Measurements from ENCODE around the gene GPR183.

GPR183 gene

DNA sequence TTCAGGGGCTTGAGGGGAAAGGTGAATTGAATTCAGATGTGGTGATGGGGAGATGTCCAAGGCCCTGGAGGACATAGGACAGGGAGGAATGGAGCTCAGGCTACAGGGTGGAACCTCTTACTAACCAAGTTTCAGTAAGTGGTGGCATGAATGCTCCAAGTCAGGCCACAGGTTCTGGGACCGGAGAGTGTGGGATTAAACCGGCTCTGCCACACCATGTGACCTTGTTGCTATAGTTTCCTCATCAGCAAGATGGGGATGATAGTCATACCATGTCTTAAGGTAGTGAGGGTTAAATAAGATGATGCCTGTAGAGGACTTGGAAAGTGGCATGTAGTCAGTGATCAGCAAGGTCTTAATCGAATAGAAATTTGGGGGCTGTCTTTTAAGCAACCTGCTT lies 16.3 kb downstream of the GPR183 start:
- no peak for DNase-seq

DNA sequence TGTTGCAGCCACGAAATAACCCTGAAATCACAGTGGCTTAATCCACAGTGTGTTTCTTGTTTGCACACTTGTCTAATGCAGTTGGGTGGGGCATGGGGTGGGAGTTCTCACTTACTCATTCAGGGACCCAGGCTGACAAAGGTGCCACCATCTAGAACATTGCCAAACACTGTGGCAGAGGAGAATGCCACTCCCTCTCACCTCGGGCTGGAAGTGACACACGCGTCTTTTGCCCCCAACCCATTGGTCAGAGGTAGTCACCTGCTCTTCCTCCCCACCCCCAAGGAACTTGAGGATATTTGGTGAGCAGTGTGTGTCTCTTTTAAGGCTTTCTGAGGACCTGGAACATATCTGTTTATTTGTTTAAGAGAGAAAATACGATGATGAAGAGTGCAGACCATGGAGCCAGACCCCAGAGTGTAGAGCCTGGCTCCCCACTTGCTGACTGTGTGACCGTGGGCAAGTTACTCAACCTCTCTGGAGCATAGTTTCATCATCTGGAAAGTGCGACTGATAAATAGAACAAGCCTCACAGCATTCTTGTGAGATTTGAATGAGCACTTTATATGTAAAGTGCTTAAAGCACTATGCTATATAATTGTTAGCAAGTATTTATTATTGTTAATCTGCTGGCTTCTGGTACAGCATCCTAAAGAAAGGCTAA lies 17.4 kb downstream of the GPR183 start:
- DNase-seq, result peak; percentile 79

DNA sequence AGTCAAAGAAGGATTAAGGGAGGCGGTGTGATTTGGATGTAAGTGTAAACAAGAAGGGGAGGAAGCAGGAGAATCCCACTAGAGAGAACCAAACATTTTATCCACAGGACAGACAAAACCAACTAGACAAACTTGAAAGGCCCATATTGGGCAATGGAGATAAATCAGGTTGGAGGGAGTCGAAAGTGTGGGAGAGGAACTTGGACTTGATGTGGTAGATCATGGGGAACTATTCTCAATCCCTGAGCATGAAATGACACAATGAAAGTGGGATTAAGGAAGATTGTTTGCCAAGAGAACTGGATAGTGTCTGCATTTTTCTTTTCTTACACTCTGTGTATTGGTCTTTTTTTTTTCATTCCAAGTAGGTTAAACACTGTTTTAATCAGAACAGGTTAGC lies 17.9 kb downstream of the GPR183 start:
- DNase-seq, result no peak

DNA sequence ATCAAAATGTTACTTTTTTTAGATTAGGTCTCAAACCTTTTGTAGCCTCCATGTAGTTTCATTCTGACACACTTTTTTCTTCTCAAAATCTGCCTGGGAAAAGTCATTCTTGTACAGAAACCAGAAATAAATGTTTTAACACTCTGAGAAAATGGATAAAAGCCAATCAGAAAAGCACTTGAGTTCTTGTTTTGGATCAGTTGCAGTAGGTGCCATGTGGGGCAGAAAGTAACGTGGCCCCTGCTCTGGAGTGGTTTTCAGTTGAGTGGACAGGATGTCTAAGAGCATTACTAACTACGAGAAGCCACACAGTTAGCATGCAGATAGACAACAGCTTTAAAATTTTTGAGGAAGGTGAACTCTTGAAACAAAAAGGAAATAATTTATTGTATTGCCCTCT lies 19.1 kb downstream of the GPR183 start:
- DNase-seq, result no peak

DNA sequence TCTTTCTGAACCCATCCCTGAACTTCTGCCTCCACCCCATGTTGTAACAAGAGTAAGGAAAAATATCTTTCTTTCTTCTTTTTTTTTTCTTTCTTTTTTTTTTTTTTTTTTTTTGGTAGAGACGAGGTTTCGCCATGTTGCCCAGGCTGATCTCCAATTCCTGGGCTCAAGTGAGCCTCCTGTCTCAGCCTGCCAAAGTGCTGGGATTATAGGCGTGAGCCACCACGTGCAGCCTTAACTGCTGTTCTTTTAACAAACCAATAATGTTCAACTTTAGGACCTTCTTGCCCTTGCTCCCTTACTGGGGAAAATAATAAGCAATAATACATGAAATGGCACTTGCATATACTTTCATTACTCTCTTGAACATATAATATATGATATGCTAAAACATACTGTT lies 19.6 kb downstream of the GPR183 start:
- DNase-seq, result no peak

DNA sequence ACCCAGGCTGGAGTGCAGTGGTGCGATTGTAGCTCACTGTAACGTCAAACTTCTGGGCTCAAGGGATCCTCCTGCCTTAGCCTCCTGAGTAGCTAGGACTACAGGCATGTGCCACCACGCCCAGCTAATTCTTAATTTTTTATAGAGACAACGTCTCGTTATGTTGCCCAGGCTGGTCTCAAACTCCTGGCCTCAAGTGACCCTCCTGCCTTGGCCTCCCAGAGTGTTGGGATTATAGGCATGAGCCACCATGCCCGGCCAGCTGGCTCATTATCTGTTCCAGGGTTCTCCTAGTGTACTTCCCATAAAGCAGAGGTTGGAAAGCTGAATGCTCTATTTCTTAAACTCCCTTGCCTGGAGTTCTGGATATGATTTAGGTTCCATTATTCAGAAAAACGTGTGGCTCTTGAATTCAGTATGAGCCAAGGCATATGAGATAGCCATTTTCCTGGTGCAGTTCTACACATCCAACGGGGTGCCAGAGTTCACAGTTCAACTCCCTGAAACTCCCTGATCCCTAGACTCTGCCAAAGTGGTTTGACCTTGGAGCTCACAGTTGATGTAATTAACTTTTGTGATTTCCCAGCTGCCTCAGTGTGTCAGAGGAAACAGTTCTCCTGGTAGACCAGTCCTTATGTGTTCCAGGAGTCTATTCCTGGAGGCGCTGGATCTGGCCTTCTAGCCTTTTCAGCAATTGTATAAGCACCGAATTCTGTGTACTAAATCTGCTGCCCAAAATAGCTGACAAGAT lies 21.6 kb downstream of the GPR183 start:
- DNase-seq, result no peak

DNA sequence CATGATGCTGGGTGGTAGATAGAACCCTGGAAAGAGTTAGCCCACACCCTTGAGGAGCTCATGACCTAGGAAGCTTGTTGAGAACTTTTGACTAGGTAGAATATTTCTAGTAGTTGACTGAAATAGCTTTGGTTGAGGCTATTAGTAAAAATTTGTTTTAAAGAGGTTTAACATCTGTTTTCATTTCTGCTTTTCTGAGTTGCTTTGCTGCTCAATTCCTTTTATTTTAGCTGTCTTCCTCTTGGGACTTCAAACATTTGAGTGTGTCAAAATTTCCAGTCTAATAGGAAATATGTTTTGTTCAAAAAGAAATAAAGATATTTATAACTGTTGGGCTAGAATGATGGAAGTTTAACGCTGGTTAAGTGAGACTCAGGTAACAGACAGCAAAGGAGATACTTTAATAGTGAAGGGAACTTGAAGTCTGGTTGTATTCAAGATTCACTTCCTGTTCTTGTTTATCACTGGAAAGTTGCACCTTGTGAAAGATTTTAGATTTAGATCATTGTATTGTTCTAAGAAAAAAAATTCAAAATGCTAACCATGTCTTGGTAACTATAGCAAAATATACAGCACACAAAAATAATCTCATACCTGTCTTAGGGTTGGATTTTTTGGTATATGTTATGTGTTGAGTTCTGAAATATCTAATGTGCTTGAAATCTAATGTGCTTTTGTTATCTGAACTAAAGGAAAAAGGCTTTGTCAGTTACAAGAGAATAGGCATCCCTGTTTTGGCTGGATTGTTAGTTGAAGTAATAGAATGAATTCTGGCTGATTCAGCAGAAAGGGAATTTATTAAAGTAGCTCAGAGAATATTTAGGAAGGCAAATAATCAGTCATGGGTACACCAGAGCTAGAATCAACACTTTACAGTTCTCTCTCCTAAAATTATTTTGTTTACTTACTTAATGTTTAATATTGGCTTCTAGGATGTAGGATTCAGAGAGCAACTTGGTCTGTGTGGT lies 24.7 kb downstream of the GPR183 start:
- DNase-seq, result no peak

DNA sequence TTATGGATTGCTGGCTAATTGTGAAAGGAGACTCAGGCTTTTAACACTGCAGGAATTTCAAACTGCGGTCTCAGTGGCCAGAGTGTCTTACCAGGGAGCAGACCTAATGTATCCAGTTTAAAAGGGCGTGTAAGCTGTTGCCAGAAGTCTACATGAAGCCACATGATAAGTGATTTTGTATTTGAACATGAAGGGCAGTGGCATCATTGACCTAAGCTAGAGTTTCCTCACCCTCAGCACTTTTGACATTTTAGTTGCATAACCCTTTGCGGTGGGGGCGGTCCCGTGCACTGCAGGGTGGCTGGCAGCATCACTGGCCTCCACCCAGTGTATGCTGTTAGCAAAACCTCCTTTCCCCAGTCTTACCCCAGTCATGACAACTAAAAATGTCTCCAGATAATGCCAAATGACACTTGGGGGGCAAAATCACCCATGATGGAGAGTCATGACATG lies 25.4 kb downstream of the GPR183 start:
- no peak for DNase-seq

DNA sequence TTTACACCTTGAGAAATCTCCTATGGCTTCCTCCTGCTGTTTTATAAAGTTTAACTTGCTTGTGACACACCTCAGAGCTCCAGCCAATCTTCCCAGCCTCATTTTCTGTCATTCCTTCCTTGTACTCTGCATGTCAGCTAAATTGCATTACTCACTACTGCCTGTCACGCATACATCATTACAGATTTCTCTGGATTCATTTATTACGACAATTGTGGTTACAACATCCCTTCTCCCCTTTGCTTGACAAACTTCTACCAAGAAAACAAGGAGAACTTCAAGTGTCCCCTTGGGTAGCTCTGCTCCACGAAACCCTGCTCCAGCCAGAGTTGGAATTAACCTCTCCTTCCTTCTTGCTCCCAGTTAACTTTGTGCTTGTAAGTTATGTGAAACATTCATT lies 27.0 kb downstream of the GPR183 start:
- DNase-seq, result no peak

DNA sequence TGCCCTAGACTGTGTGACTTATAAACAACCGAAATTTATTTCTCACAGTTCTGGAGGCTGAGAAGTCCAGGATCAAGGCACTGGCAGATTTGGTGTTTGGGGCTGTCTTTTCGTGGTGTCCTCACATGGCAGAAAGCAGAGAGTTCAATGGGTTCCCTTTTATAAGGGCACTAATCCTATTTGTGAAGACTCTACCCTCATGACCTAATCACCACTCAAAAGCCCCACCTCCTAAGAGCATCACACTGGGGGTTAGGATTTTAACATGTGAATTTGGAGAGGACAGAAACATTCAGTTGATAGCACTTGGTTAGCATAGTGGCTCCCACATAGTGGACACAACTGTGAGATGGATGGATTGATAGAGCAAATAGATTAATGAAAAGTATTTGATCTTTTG lies 27.6 kb downstream of the GPR183 start:
- no peak for DNase-seq

DNA sequence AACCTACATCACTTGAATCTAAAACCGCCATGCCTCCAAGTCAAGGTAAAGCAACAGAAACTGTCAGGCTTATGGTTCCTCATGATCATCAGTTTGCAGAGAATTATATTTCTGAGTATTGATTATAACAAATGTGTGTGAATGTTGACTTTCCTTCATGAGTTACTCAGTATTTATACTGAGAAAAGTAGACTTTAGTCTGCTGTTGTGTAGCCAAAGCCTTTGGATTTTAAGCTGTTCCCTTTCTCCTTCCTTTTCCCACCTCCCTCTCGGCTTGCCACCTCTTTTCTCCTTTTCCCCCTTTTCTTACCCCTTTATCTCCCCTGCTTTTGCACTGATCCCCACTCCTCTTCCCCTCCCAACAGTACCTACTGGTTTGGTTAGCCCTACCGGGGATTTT lies 28.4 kb downstream of the GPR183 start:
- DNase-seq, result no peak

DNA sequence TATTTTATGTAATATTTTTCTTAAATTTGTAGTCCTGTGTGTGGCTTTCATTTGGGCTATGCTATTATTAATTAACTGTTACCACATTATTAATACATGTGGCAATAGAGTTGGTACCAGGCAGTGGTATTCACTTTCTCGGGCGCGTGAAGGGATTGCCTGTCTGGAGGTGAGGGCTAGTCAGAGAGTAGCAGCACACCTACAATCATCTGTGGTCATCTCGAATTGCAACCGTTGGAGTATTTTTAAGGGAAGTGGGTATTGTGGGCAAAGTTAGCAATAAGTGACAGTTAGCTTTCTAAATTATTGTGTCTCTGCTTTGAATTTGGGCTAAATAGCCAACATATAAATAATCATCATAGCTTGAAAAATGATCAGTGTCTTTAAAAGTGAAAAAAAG lies 29.0 kb downstream of the GPR183 start:
- no peak for DNase-seq

DNA sequence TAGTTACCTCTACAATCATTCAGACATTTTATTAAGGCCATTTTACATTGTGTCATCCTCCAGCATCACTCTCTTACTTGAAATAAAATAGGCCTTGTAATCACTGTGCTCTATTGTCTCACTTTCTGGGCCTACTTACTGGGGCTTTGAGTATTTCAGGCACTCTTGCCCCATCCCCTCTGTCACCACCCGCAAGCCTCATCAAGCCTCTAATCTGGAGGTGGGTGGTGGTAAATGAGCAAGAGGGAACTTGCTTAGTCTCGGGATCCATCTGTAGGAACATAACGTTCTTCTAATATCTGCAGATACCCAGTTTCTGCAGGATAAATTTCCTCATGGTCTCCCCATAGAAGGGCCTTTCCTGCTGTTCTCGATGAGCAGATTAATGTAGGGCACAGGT lies 29.6 kb downstream of the GPR183 start:
- no peak for DNase-seq

DNA sequence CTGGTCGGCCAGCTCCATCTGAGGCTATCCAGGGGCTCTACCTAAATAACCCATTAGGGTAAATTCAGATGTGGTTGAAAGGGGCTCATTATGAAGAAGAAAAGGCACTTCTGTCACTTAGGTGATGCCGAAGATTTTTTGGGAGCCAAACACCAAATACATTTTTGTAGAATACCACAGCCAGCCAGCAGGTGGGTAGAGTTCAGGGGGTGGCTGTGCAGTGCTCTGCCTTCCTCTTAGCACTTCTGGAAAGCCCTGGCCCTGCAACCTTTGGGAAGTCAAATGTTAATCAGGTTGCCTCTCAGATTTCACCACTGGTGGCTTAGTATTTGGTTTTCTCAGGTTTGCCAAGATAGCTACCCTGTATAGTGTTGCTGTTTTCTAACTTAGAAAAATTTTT lies 30.5 kb downstream of the GPR183 start:
- DNase-seq, result no peak

DNA sequence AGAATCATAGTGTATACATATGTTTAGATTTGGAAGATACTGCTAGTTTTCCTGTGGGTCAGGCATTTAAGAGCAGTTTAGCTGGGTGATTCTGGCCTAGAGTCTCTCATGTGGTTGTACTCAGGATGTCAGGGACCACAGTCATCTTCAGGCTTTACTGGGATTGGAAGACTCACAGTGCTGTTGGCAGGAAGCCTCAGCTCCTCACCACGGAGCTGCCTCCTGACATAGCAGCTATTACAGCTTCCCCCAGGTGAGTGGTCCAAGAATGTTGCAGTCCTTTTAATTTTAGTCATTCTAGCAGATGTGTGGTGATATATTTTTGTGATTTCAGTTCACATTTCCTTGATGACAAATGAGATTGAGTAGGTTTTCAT lies 32.1 kb downstream of the GPR183 start:
- no peak for DNase-seq

DNA sequence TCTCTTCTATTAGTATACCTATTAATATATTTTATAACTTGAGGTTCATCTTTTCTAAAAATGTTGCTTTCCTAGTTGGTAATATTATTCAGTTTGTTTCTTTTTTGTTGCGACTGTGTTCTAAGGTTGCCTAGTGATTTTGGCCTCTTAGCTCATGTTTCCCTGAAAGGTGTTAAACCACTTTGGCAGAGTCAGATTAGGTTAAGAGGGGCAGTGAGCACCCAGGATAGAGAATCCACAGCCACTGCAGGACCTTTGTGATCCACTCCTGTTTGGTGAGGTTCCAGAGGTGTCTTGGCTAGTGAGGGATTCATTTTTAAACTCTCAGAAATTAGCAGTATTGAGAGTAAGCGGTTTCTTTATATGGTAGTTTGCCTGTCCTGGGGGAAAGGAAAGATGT lies 34.1 kb downstream of the GPR183 start:
- DNase-seq, result no peak

DNA sequence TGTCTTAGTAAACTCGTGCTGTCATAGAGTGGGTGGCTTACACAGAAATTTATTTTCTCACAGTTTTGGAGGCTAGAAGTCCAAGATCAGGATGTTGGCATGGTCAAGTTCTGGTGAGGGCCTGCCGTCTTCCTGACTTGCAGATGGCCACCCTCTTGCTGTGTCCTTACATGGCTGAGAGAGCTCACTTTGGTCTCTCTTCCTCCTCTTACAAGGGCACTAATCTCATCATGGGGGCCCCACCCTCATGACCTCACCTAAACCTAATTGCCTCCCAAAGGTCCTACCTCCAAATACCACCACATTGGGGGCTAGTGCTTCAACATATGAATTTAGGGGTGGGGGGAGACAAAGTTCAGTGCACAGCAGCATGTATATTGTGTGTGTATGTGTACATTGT lies 34.7 kb downstream of the GPR183 start:
- no peak for DNase-seq

DNA sequence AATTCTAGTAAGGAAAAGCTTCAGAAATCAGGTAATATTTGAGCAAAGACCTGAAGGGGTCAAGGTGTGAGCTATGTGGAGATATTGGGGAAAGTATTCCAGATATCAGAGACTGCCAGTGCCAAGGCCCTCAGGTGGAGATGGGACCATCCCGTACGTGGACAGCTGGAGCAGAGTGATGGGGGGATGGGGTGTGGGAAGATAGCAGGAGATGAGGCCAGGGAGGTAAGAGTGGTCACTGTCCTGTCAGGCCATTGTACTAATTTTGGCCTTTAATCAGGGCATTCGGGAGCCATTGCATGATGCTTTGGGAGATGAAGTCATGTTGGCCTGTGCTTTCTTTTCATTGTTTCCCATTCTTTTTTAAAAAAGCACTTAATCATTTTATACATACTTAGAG lies 36.0 kb downstream of the GPR183 start:
- no peak for DNase-seq

DNA sequence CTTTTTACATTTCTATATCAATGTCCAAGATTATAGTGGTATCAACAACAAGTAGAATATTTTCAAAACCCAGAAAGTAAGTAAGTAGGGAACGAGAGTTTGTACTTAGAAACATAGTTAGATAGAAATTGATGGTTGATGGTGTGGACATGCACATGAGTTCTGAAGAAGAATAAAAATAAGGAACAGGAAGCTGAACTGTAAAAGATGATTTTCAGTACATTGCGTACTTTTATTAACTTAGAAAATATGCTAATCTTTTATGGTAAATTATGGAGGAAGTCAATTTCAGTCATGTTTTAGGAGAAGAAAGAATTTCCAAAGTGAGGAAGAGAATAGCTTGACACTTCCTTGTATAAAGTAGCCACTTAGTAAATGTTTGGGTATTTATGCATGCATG lies 36.7 kb downstream of the GPR183 start:
- DNase-seq, result no peak

DNA sequence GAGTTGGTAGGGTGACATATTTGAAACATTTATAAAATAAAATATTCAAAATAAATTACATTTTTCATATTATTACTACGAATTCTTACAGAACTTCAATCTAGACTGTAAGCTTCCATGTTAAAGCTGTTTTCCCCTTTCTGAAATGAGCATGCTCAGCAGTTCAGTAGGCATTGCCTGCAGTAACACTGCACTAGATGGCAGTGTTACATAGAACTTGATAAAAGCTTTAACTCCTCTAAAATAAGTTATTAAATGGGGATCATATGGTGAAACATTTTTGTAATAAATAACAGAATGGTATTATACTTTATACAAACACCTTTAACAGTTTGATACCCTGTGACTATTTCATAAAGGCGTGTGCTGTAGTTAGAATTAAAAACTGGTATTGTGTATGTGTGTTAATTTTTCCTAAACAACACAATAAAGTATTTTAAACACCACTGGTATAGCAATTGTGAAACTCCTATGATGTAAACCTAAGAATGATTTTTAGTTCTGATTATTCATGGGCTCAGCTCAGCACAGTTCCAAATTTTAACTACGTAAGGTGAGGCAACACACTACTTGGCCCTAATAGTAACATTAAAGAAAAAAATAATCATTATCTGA lies 37.5 kb downstream of the GPR183 start:
- no peak for DNase-seq

DNA sequence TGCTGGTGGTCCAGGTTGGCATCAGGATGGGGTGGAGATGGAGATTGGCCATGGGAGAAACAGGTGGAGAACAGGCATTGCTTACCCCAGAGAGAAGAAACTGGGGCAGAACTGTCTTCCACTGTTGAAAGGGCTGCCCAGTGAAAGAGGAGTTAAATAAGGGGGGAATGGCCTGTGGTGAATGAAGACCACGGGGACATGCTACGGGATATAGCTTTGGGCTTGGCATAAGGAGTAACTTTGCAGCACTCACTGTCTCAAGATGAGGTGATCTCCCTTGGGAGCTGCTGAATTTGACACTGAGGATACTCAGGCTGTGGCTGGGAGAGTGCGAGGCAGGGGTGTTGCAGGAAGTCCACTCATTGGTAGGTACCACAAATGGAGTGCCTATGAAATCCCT lies 38.4 kb downstream of the GPR183 start:
- no peak for DNase-seq

DNA sequence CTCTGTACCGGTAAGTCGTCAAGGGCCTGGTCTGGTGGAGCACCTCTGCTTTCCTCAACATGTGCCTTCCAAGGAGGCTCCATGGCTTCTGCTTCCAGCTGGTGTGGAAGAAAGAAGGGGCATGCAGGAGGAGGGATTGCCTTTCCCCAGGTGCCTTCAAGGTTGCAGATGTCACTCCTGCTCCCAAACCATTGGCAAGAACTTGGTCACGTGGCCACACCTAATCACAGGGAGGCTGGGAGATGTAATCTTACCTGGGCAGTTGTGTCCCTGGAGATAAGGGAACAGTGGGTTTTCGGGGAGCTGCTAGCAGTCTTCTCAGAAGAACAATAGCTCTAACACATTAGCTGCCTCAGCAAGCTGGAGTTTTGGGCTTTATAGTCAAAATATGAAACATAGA lies 39.3 kb downstream of the GPR183 start:
- DNase-seq, result no peak

DNA sequence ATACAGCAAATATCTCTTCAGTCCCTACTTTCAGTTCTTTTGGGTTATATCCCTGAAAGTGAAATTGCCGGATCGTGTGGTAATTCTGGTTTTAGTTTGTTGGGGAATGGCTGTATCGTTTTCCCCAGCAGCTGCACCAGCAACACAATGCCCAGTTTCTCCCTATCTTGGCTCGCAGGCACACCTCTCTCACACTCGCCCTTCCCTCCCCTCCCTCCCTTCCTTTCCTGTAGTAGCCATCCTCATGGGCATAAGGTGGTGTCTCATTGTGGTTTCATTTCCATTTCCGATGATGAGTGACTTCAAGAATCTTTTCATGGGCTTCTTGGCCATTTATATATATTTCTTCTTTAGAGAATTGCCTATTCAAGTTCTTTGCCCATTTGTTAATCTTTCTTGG lies 40.4 kb downstream of the GPR183 start:
- DNase-seq, result no peak

All from activated CD8-positive, alpha-beta memory T cell treated with anti-CD3 and anti-CD28 coated beads, Interleukin-2, amount 50 U/mL, for 48 hours (primary cell).